NCI-H2171 (cell line): ENCODE measurements around the gene SPHK1.

ENCODE experiments used
- DNase-seq: peaks from one replicate; lab custom pipeline; 2025; lab: John Stamatoyannopoulos, UW

Gene SPHK1

DNA sequence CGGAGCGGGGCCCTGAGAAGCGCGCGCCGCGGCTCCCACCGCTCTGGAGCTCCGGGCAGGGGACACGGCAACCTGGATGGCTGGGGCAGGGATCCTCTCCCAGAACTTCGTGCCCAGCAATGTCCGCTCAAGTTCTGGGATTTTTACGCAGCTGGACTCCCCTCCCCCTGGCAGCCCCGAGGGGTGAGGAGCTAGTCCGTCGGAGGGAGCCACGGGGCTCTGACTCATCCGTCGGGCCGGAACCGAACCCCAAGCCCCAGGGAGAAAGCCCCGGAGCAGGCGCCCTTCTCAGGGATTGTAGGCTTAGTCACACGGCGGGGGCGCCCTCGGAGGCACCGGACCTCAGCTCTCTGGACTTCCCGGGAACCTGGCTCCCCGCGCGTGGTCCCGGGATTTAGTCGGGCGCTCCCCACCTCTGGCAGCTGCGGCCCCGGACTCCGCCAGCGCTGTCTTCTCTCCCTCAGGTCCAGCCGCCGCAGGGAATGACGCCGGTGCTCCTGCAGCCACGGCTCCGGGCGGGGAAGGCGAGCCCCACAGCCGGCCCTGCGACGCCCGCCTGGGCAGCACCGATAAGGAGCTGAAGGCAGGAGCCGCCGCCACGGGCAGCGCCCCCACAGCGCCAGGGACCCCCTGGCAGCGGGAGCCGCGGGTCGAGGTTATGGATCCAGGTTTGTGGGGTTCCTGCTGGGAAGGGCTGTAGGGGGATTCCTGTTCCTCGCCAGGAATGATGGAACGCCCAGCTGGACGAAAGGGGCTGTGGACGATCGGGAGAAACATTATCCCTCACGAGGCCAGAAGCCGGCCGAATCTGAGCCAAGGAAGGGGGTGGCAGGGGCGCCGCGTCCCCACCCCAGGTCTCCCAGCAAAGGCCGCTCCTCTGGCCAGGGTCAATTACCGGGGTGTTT lies 830 bp downstream of the SPHK1 start:
- DNase-seq = no peak

DNA sequence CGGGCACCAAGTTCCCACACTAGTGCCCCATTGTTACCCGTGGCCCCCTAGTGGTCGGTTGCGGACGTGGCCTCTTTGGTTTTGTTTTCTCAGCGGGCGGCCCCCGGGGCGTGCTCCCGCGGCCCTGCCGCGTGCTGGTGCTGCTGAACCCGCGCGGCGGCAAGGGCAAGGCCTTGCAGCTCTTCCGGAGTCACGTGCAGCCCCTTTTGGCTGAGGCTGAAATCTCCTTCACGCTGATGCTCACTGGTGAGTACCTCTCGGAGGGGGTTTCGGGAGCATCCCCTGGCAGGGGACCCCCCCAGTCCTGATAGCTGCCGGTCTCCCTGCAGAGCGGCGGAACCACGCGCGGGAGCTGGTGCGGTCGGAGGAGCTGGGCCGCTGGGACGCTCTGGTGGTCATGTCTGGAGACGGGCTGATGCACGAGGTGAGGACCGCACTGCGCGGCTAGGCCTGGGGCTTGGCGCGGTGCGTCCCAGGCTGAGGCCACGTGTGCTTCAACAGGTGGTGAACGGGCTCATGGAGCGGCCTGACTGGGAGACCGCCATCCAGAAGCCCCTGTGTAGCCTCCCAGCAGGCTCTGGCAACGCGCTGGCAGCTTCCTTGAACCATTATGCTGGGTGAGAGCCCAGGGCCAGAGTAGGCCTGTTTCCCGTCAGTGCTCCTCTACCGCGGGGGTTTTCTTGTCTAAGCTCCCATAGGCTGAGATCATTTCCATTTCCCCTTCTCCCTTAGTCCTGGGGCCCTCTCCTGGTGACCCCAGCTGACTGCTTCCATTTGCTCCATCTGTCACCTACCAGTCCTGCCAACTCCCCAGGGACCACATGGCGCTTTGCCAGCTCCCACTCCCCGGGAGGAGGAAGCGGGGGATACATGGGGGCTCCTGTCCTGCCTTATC lies 1.7 kb downstream of the SPHK1 start:
- peak; percentile 59 for DNase-seq

DNA sequence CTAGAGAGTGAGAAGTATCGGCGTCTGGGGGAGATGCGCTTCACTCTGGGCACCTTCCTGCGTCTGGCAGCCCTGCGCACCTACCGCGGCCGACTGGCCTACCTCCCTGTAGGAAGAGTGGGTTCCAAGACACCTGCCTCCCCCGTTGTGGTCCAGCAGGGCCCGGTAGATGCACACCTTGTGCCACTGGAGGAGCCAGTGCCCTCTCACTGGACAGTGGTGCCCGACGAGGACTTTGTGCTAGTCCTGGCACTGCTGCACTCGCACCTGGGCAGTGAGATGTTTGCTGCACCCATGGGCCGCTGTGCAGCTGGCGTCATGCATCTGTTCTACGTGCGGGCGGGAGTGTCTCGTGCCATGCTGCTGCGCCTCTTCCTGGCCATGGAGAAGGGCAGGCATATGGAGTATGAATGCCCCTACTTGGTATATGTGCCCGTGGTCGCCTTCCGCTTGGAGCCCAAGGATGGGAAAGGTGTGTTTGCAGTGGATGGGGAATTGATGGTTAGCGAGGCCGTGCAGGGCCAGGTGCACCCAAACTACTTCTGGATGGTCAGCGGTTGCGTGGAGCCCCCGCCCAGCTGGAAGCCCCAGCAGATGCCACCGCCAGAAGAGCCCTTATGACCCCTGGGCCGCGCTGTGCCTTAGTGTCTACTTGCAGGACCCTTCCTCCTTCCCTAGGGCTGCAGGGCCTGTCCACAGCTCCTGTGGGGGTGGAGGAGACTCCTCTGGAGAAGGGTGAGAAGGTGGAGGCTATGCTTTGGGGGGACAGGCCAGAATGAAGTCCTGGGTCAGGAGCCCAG lies 2.8 kb downstream of the SPHK1 start:
- no peak for DNase-seq

DNA sequence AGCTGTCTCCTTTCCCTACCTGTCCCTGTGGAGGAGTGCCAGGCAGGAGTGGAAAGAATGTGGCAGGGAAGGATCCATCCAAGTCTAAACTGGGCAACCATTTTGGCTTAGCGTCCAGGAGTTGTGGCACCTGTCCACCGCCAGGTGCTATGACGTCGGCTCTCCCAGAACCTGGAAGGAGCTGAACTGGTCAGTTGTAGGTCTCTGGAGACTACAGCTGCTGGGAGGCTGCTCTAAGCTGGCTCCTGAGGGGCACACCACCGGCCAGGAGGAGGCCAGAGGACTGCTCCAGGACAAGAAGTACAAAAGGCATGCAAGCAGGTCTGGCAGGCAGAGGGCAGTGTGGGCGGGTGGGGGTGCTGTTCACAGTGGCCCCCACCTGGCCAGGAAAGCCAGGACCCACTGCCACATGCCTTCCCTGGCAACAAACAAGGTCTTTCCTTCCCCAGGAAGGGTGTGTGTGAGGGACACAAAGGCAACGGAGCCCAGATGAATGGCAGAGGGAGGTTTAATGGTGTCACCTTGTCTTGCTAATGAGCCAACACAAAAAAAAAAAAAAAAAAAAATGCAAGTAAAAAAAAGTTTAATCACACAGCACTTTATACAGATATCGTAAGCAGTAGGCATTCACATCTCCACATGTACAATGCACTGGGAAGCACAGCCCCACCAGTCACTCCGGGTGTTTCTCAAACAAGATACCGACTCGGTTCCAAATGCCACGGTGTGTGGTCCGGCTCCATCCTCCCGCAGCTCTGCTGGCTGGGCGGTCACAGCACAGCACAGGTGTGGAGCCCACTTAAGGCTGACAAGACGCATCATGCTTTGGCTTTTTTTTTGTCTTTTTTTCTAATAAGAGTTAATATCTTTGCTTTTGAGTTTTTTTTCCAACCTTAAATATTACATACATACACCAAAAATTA lies 4.8 kb downstream of the SPHK1 start:
- DNase-seq = no peak

DNA sequence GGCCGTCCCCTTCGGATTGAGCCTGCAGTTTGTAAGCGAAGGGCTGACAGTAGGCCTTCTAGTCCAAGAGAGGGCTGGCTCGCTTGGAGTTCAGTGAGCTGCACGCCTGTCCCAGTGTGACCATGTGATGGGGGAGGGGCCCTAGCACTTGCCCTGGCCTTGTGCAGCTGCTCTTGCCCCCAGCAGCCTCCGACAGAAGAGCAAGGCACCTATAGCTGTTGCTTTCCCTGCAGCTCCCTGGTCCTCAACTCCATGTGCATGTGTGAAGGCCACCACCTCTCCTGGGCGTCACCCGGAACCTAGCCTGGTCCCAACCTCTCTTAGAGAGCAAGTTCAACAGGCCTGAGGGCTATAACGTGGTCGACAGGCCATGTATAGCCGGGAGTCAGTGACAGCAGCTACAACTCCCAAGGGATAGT lies 5.6 kb downstream of the SPHK1 start:
- no peak for DNase-seq

DNA sequence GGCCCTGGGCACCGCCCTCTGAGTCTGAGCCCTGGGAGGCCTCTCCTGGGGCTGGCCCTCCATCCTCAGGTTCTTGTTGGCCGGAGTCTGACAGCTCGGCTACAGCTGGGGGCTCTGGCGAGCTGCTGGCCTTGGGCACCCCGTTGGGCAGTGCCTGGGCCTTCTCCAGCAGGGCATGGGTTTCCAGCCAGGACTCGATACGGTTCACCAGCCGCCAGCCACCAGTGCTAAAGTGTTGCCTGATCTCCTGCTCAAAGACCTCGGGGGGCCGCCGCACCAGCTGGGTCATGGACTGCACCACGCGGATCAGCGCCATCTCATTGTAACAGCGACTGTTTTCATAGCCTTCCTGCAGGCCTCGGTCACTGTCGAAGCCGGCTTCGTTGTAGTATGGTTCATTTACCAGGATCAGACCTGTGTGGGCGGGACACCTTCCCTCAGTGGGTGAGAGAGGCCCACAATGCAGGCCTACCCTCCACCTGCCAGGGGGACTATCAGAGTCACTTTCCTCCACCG lies 6.8 kb downstream of the SPHK1 start:
- no peak for DNase-seq

DNA sequence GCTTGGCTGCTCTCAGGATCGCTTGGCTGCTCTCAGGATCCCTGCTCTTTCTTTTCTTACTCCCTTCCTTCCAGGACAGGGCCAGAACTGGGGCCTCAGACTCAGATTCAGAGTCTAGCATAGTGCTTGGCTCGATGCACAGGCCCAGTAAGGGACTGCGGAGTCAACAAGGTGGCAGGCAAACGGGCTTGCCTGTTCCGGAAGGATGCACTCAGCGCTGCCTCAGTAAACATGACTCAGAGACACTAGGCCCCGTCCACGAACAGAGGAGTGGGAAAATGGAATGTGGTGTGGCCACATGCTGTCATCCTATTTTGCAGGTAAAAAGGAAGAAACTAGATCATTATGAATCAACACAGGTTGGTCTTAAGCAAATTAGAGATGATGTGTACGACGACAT lies 9.8 kb downstream of the SPHK1 start:
- no peak for DNase-seq

DNA sequence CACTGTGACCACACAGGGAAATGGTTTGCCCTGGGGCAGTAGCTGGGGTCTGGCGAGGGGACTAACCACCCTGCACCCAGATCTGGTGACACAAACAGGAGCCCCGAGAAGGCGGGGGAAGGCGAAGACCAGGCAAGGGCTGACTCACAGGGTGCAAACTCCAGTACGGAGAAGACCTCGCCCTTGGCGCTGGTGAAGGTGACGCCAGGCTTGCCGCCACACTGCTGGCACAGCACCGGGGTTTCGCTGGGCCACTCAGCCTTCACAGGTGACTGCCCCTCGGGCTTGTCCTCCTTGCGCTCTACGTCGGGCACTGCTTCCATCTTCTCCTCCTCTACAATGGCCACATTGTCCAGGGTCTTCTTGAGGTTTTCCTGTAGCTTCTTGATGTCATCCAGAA lies 11.6 kb downstream of the SPHK1 start:
- DNase-seq = no peak

DNA sequence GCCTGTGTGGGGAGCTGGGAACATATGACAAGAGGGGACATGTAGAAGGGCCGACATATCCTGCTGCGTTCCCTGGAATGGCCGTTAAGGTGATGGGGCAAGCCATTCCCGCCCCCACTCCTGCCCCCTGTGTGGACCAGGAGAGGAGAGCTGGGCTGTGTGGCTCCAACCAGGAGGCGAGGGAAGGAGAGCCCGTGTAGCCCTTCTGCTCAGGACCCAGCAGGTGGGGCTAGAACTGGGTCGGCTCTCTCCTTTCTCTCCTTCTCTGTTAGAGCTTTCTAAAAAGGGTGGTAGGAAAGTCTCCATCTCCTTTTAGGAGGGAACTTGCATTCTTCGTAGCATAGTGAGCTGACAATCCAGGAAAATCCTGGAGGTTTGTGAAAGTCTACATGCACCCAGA lies 12.8 kb downstream of the SPHK1 start:
- no peak for DNase-seq

DNA sequence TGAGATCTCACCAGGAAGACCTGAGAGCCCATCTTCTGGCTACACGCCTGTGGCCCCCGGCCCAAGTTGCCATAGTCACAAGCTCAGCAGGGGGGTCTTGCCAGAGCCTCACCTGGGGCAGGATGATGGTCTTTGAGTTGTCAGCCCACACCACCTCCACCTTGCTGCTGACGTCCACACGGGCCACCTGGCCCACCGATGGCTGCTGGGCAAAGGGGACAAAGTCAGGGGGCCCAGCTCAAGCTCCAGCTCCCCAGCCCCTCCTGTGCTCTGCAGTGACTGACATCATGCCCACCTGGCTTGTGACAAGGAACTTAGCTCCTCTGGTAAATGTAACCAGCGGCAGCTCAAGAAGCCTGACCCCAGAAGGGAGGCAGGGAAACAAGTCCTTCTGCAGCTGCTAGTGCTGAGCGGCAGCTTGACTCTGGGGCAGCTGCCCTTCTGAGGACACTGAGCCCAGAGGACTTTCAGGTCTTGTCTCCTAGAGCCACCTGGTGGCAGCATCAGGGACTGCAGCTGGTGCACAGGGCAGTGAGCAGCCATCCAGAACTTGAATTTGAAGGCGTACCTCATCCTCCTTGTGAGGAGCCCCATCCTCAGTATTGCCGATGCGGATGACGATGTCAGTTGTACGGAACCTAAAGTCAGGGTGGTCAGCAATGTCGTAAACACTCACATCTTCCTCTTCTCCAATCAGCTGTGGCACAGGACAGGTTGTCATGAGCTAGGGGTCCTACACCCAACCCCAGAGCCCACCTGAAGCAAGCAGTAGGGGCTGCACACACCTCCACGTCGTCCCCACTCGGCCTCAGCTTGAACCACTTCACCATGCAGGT lies 13.5 kb downstream of the SPHK1 start:
- DNase-seq = peak; percentile 67

DNA sequence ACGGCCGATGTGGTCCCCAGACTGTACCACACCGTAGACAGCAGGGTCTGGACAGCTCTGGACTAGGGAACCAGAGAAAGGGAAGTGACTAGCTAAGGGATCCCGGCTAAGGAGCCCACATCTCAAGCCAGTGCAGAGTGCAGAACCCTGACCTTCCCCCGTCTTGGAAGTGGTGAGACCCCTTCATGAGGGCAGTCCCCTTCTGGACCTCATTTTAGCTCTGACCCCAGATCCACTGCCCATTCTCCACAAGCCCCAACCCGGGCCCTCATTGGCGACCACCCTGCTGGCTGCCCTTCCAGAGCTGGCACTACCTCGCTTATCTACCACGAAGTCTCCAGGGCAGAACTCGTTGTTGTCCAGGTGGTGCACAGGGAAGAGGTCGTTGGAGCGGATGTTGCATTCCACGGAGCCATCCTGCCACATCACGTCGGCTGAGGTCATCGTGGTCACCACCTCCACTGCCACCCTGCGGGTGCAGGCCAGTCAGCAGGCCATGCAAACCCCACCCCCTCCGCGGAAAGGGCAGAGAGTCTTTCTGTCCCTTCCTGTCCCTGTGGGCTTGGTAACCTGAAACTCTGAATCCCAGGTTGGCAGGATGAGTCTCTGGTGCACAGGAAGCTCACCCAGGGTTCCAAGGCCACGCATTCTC lies 14.2 kb downstream of the SPHK1 start:
- no peak for DNase-seq

DNA sequence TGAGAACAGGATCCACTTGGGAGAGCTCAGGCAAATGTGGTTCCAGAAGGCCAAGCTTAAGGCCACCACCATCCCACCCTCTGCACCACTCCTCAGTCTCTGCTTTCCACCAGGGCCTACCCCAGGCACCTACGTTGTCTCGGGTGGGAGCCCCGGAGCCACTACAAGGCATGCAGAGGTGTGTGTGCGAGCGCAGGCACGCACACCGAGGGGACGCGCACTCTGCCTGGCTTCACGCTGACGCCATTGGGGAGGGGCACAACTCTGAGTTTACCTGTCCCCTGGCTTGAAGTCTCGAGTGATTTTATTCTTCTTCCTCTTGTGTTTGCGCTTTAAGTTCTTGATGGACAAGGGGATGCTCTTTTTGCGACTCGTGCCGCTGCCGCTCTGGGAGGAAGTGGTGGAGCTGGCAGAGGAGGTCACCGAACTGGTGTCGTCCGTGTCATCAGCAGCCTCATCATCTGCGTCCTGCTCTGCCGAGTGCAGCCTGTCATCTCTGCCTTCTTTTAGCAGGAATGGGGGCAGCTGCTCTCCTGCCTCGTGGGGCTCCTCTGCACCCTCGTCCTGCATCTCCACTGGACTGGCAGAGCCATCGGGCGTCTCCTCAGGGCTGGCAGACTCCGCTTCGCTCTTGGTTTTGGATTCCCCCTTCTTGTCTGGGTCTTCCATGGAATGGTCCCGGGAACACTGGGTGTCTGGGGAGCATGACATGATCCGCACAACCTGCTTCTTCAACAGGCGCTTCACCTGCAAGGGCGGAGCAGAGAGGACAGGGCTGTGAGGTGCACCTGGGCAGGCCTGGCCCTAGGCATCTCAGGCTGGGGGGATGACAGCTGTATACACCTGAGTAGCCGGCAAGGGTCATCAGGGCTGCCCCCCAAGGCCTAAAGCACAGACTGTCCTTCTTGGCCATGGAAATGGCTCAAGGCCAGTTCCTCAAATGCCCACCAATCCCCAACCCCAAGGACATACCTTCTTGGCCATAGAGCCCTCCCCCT lies 15.1 kb downstream of the SPHK1 start:
- no peak for DNase-seq

DNA sequence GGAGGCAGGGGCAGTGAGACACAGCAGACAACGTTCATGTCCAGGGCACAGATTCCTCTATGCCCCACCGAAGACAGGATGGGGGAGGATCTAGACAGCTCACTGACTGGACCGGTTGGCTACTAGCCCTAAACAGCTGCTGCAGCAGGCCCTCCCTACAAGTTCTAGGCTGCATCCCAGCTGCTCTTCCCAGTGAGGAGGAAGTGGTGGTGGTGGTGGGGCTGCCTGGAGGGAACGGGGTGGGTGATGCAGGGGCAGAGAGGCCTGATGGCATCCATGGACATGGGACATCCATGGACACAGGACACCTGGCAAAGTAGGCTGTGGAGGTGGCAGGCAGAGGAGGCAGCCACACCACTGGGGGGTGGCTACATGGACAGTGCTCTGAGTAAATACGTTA lies 18.3 kb downstream of the SPHK1 start:
- DNase-seq = no peak

DNA sequence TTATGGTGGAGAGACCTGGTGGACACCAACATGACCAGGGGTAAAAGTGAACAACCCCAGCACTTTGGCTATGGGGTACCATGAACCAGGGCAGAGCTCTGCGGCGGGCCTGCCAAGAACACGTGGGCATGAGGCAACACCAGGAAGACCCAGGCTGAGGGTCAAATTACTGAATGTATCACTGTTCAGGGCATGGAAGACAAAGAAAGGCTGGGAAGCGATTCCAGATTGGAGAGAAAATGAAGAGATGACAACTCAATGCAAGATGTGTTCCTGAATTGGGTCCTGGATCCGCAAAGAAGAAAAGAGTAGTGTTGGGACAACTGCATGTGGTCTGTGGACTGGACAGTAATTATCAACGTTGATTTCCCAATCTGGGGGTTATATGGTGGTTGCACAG lies 19.8 kb downstream of the SPHK1 start:
- DNase-seq = no peak

DNA sequence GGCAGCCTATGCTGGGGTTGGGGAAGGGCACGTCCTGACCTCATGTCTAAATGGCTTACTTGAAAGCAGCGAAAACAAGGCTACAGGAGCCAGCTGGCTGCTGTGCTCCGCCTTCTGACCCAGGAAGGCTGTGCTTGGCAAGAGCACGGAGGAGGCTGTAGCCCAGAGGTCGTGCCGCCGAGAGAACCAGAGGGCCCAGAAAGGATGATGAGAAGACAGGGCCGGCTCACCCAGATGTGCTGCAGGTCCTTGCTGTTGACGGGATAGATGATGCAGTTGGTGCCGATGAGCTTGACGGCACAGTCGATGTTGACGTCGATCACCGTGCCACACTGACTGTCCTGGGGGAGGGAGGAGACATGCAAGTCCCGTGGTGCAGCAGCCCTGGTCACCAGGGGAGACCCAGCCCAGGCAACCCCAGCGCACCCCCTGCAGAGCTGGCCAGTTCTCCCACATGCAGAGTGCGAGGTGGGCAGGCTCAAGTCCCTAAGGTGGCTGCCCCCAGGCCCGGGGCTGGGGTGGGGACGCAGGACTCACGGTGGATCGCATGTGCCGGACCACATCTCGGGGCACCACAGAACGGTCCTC lies 20.7 kb downstream of the SPHK1 start:
- no peak for DNase-seq

DNA sequence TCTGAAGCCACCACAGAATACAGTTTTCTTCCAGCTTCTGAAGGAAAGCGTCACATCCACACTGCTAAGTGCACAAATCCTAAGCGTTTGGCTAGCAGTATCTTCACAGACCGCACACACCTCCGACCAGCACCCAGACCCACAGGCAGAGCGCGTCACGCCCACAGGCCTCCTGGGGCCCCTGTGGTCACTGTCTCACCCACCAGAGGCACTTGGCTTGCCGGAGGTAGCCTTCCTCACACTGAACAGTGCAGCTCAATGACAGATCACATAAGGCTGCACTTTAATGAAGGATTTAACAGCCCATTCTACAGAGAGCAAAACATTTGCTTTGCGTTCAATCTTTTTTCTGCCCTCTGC lies 21.2 kb downstream of the SPHK1 start:
- DNase-seq = no peak

DNA sequence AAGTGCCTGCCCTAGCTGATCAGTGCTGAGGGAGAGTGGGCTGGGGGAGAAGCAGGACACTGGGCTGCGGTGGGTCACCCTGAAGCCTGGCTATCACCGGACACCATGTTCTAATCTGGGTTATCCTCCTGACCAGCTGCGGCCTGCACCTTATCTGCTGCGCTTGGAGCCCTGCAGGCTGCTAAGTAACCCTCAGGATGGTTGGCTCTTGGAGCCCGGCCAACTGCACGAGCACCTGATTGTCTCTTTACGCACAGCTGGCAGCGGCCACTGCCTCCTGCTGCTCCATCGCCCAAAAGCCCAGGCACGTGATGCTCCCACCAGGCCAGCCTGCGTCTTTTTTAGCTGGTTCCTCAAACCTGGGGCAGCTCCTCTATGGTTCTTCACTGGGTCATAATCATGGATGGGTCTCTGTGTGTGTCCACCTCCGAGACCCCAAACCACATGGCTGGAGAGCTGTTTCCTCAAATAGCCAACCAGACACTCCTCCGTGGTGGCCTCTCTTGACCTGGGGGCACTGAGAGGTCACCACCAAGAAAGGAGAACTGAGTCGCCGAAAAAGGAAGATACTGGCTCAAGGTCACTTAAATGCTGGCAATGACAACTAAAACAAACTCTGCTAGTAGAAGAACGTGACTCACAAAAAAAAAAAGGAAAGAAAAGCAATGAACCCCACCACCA lies 21.7 kb downstream of the SPHK1 start:
- peak; percentile 63 for DNase-seq
